K562 (cell line): ENCODE results near the gene NARF. TPM values are rescaled to one million over a fixed set of nuclear protein-coding genes. Genes with fewer than 3 reads are reported as not detected.
A peak's percentile ranks its signal among the peaks of the same experiment; 100 is the strongest.

ENCODE experiments used
- ADNP ChIP-seq: fragments of 200-800 bp; sonication (Bioruptor generic); IDR thresholded peaks from 2 replicates; pipeline ENCODE4 v1.6.1; 2016; ENCODE audit warnings: missing genetic modification characterization, missing compliant biosample characterization
- ARID2 ChIP-seq: fragments of 450-650 bp; IDR thresholded peaks from 2 replicates; pipeline ENCODE4 v1.6.1; 2017; ENCODE audit warnings: antibody characterized with exemption, mild to moderate bottlenecking
- BCL6 ChIP-seq: fragments of 250-450 bp; sonication (Bioruptor Pico); IDR thresholded peaks from 2 replicates; pipeline ENCODE4 v1.4.0; 2020
- BCLAF1 ChIP-seq, 2 experiments: fragments of 450-650 bp in 1 of 2; IDR thresholded peaks; 2 replicates each; pipeline ENCODE4 v1.6.1; 2011 to 2017; ENCODE audit warnings: low read depth in 2 of 2, antibody characterized with exemption in 1 of 2, borderline replicate concordance in 1 of 2, low read length in 1 of 2, mild to moderate bottlenecking in 1 of 2, mixed read lengths in 1 of 2; ENCODE audit not compliant: control insufficient read depth in 1 of 2
- BRCA1 ChIP-seq, 2 experiments: fragments of 450-650 bp in 1 of 2; sonication (generic) in 1 of 2; formaldehyde crosslinking in 1 of 2; IDR thresholded peaks; 2 replicates each; pipeline versions ENCODE4 v1.5.0 to v1.6.1; 2017 to 2020; ENCODE audit warnings: mild to moderate bottlenecking in 1 of 2, missing genetic modification reagents in 1 of 2
- CBFB ChIP-seq: sonication (generic); formaldehyde crosslinking; IDR thresholded peaks from 2 replicates; pipeline ENCODE4 v1.4.0; 2020; ENCODE audit warnings: mild to moderate bottlenecking, missing genetic modification reagents
- ETV1 ChIP-seq: fragments of 450-650 bp; conservative IDR thresholded peaks from 2 replicates; pipeline ENCODE4 v1.6.1; 2016; ENCODE audit warnings: missing genetic modification characterization, control low read depth, low read depth, missing compliant biosample characterization
- HEY1 ChIP-seq: fragments of 250-450 bp; sonication (Bioruptor Pico); IDR thresholded peaks from 2 replicates; pipeline ENCODE4 v1.5.0; 2020; ENCODE audit warnings: mild to moderate bottlenecking, moderate library complexity, borderline replicate concordance
- MYNN ChIP-seq, 2 experiments: sonication (generic); formaldehyde crosslinking in 1 of 2; IDR thresholded peaks; 2 replicates each; pipeline versions ENCODE4 v1.5.0 to v1.6.1; 2016 to 2020; ENCODE audit warnings: antibody characterized with exemption in 1 of 2, missing genetic modification reagents in 1 of 2
- NFE2L1 ChIP-seq: fragments of 450-650 bp; IDR thresholded peaks from 2 replicates; pipeline ENCODE4 v1.6.1; 2016; ENCODE audit warnings: missing genetic modification characterization, low read depth, mild to moderate bottlenecking, missing compliant biosample characterization, moderate library complexity, borderline replicate concordance
- NFIC ChIP-seq: fragments of 450-650 bp; IDR thresholded peaks from 2 replicates; pipeline ENCODE4 v1.6.1; 2017; ENCODE audit warnings: mild to moderate bottlenecking, inconsistent platforms
- NR1H2 ChIP-seq: sonication (generic); formaldehyde crosslinking; IDR thresholded peaks from 2 replicates; pipeline ENCODE4 v1.4.0; 2020; ENCODE audit warnings: mild to moderate bottlenecking, missing genetic modification reagents
- NR3C1 ChIP-seq: sonication (generic); formaldehyde crosslinking; IDR thresholded peaks from 2 replicates; pipeline ENCODE4 v1.8.1; 2022; ENCODE audit warnings: missing genetic modification reagents
- POLR3G ChIP-seq: IDR thresholded peaks from 2 replicates; pipeline ENCODE4 v1.6.1; 2011; ENCODE audit not compliant: insufficient read length, insufficient replicate concordance; ENCODE audit errors: extremely low read depth
- RBM22 ChIP-seq: fragments of 200-400 bp; formaldehyde crosslinking; IDR thresholded peaks from 2 replicates; pipeline ENCODE4 v1.6.1; 2018; ENCODE audit warnings: low read length, low read depth; ENCODE audit not compliant: poor library complexity, severe bottlenecking
- RBM39 ChIP-seq: fragments of 200-400 bp; formaldehyde crosslinking; optimal IDR thresholded peaks from 2 replicates; pipeline ENCODE3; 2018; ENCODE audit warnings: low read depth, low read length
- SIN3A ChIP-seq, 2 experiments: fragments of 150-350 bp in 1 of 2; IDR thresholded peaks; 2 replicates each; pipeline ENCODE4 v1.6.1; 2011 to 2016; ENCODE audit warnings: borderline replicate concordance in 2 of 2, low read depth in 2 of 2, low read length in 2 of 2, mild to moderate bottlenecking in 2 of 2, moderate library complexity in 2 of 2; ENCODE audit not compliant: control insufficient read depth in 1 of 2
- SIN3B ChIP-seq: fragments of 450-650 bp; IDR thresholded peaks from 2 replicates; pipeline ENCODE4 v1.6.1; 2017; ENCODE audit warnings: low read depth, mild to moderate bottlenecking, moderate library complexity
- ZNF133 ChIP-seq: fragments of 250-450 bp; sonication (Bioruptor Pico); IDR thresholded peaks from 2 replicates; pipeline ENCODE4 v1.4.0; 2020; ENCODE audit warnings: mild to moderate bottlenecking
- ZNF24 ChIP-seq: fragments of 450-650 bp; IDR thresholded peaks from 2 replicates; pipeline ENCODE4 v1.6.1; 2016
- ZNF324 ChIP-seq: fragments of 250-450 bp; sonication (Bioruptor Pico); IDR thresholded peaks from 2 replicates; pipeline ENCODE4 v1.4.0; 2020; ENCODE audit warnings: mild to moderate bottlenecking
- ZNF512 ChIP-seq: IDR thresholded peaks from 2 replicates; pipeline ENCODE4 v1.6.1; 2016; ENCODE audit warnings: missing genetic modification characterization, missing compliant biosample characterization
- polyA plus RNA-seq, 8 experiments: library from polyadenylated mRNA; depleted of rRNA in 4 of 8; stranded (reverse) in 5 of 8; unstranded in 3 of 8; fragments of >200 nt; fragmentation: Nextera tagmentation in 2 of 8; fragmentation: Illumina TruSeq in 1 of 8; extraction: Ambion mirVana in 2 of 8; extraction: Trizol in 1 of 8; gene quantifications; 2 replicates each; pipeline versions ENCODE4 v1.2.1 to v1.2.3, GENCODE V29; 2011 to 2014; ENCODE audit warnings: inconsistent platforms in 1 of 8, missing spikeins in 1 of 8
- total RNA-seq, 7 experiments: library from RNA; depleted of rRNA in 6 of 7; stranded (reverse); fragments of >200 nt in 6 of 7; fragmentation: Illumina TruSeq in 2 of 7; extraction: Trizol in 2 of 7; gene quantifications; 2 replicates each; pipeline versions ENCODE4 v1.2.1 to v1.2.3, GENCODE V29; 2011 to 2021; ENCODE audit warnings: low replicate concordance in 1 of 7

NARF gene
- total and polyA plus RNA-seq, 9 of the 15 experiments (the other 6 are each of a cell fraction or from before 2014, with no cell fraction given), result 60.4 to 423 (median 132) TPM

- no peak for TF ChIP-seq NFE2L1
- TF ChIP-seq ETV1, result peak; percentile 52
- no peak; a peak in 1 of 4 replicates for TF ChIP-seq SIN3A (IDR thresholded peaks at IDR 0.05; ENCODE audit: borderline replicate concordance in 2 of 2, control insufficient read depth in 1 of 2, low read depth in 2 of 2, low read length in 2 of 2)
- no peak for TF ChIP-seq BCL6 (CRISPR knock-in tag)
- no peak for TF ChIP-seq ZNF512 (tag)
- no peak for TF ChIP-seq POLR3G
- TF ChIP-seq MYNN (IDR thresholded peaks at IDR 0.05), result no peak
- no peak for TF ChIP-seq MYNN (CRISPR knock-in tag; IDR thresholded peaks at IDR 0.05)
- TF ChIP-seq HEY1, result no peak
- no peak for TF ChIP-seq BRCA1 (IDR thresholded peaks at IDR 0.05)
- TF ChIP-seq BRCA1 (CRISPR knock-in tag; IDR thresholded peaks at IDR 0.05), result no peak
- no peak for TF ChIP-seq ARID2
- no peak for TF ChIP-seq NFIC
- TF ChIP-seq CBFB (CRISPR knock-in tag), result no peak; the same call in 1 of the 2 replicates
- TF ChIP-seq NR3C1 (CRISPR knock-in tag), result peak; percentile 93; the same call in 1 of the 2 replicates
- no peak for TF ChIP-seq RBM22
- TF ChIP-seq NR1H2 (CRISPR knock-in tag), result 0 out of 2 replicates have a peak, but pooled peaks have one; percentile 15
- TF ChIP-seq ZNF133 (CRISPR knock-in tag), result 0 out of 2 replicates have a peak, but pooled peaks have one; percentile 54
- TF ChIP-seq RBM39, result no peak
- no peak for TF ChIP-seq ADNP
- TF ChIP-seq ZNF324, result no peak
- no peak for TF ChIP-seq BCLAF1 (IDR thresholded peaks at IDR 0.05; ENCODE audit: borderline replicate concordance in 1 of 2, control insufficient read depth in 1 of 2, low read depth in 2 of 2, low read length in 1 of 2)
- 0 out of 2 replicates have a peak, but pooled peaks have one; percentile 15 for TF ChIP-seq ZNF24
- peak; percentile 73; the same call in 1 of the 2 replicates for TF ChIP-seq SIN3B
Observed at GRCh38 chr17:82496529-82497434, 38.2 kb downstream of the NARF start (continued).
